NCI-H748 (cell line): Measurements from ENCODE around the gene PTGER4.
A peak's percentile ranks its signal among the peaks of the same experiment; 100 is the strongest.
"Not testable (repeated sequence)": the region's sequence is repeated elsewhere in the genome, so short reads cannot be mapped to it uniquely, and the experiment has no call there.

ENCODE experiments used
- DNase-seq: peaks from one replicate; lab custom pipeline; 2025; ENCODE audit not compliant: unreplicated experiment; lab: John Stamatoyannopoulos, UW

PTGER4 gene

GRCh38 chr5:40688996-40689395 is 9.3 kb downstream of the PTGER4 start:
- no peak for DNase-seq

- DNase-seq = no peak
Observed at GRCh38 chr5:40689438-40689837, 9.7 kb downstream of the PTGER4 start.

GRCh38 chr5:40690267-40690666 is 10.6 kb downstream of the PTGER4 start:
- no peak for DNase-seq

DNA sequence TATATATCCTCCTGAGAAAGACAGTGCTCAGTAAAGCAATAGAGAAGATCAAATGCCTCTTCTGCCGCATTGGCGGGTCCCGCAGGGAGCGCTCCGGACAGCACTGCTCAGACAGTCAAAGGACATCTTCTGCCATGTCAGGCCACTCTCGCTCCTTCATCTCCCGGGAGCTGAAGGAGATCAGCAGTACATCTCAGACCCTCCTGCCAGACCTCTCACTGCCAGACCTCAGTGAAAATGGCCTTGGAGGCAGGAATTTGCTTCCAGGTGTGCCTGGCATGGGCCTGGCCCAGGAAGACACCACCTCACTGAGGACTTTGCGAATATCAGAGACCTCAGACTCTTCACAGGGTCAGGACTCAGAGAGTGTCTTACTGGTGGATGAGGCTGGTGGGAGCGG is 12.2 kb downstream of the PTGER4 start:
- no peak for DNase-seq

GRCh38 chr5:40694433-40694832 is 14.7 kb downstream of the PTGER4 start:
- no peak for DNase-seq

DNA sequence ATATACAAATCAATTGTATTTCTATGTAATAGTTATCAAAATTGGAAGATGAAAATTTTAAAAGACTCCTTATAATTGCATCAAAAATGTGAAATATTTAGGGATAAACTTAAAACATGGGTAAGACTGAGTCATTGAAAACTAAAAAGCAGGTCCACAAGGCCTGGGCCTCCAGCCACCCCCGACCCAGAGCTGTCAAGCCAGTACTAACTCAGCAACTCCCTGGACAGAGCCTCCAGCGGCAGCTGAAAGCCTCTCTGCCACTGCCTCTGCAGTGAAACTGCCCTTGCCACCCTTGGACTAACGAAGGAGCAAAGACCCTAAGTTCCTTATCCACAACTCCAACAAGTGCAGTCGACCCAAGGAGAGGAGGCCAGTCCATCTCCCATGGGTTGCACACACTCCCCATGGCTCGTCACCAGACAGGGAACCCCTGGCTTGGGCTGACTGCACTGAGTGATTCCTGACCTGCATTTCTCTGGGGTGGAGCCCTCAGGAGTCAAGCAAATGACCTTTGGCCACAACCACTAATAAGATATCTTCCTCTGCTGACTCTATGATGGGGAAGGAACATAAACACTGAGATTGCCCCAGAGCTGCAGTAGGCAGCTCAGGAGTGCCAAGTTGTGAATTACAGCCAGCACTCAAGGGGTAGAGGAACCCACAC is 20.5 kb downstream of the PTGER4 start:
- DNase-seq = no peak

DNA sequence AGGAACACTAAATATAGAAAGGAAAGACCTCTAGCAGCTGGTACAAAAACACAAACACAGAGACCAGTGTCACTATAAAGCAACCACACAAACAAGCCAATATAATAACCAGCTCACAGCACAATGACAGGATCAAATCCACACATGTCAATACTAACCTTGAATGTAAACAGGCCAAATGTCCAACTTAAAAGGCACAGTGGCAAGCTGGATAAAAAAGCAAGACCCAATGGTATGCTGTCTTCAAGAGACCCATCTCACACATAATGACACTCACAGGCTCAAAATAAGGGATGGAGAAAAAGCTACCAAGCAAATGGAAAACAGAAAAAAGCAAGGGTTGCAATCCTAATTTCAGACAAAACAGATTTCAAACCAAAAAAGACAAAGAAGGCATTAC is 22.3 kb downstream of the PTGER4 start:
- not testable (repeated sequence) for DNase-seq

GRCh38 chr5:40705484-40705883 is 25.8 kb downstream of the PTGER4 start:
- not testable (repeated sequence) for DNase-seq

- DNase-seq = not testable (repeated sequence)
Observed at GRCh38 chr5:40710575-40710974, 30.9 kb downstream of the PTGER4 start.

DNA sequence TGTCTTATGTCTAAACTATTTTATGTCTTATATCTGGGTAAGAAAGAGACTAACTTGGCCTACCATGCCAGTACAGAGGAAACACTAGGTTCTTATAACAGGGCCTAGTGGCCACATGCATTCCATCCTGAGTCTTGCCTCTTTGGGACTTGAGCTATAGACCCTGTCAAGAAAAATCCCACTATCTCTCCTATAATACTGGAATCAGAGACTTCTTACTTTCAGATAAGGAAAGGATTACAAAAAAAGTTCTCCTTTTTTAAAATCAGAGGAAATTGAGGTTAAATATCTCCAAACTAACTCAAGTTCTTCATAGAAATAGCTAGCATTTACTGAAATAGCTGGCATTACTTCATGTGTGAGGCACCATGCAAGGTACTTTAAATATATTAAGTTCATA is 34.3 kb downstream of the PTGER4 start:
- no peak for DNase-seq

- DNase-seq = peak; percentile 32
Observed at GRCh38 chr5:40716000-40716399, 36.3 kb downstream of the PTGER4 start.

DNA sequence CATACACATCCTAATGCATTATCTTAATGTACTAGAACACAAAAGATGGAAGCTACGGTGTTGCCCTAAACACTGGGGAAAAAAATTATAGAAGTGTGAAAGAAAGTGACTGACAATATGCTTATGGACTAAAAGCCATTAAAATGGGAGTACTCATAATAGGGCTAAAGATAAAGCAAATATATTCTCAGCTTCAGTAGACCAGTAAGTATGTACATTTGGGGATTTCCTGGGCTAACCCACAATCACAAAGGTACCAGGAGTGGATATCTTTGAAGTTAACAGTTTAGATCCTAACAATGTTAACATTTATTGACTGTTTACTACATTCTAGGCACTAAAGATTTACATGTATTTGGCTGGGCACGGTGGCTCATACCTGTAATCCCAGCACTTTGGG is 36.9 kb downstream of the PTGER4 start:
- DNase-seq = no peak

GRCh38 chr5:40717281-40717680 is 37.6 kb downstream of the PTGER4 start:
- no peak for DNase-seq

DNA sequence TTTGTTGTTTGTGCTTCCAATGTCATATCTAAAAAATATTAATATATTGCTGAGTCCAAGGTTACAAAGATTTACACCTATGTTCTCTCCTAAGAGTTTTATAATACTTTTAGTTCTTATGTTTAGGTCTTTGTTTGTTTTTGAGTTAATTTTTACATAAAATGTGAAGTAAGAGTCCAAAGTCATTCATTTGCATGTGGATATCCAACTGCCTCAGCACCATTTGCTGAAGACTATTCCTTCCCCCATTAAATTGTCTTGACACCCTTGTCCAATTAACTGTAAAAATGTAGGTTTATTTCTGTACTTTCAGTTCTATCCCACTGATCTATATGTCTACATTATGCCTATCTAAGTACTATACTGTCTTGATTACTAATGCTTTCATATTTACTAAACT is 40.4 kb downstream of the PTGER4 start:
- DNase-seq = no peak

GRCh38 chr5:40722497-40722911 is 42.8 kb downstream of the PTGER4 start:
- DNase-seq = not testable (repeated sequence)

- DNase-seq = no peak
Observed at GRCh38 chr5:40733434-40733833, 53.7 kb downstream of the PTGER4 start.

GRCh38 chr5:40733879-40734563 is 54.3 kb downstream of the PTGER4 start:
- DNase-seq = no peak

- no peak for DNase-seq
Observed at GRCh38 chr5:40734986-40735385, 55.3 kb downstream of the PTGER4 start.

GRCh38 chr5:40735609-40736008 is 55.9 kb downstream of the PTGER4 start:
- no peak for DNase-seq

GRCh38 chr5:40736103-40736875 is 56.6 kb downstream of the PTGER4 start:
- DNase-seq = peak; percentile 70

GRCh38 chr5:40738502-40738901 is 58.8 kb downstream of the PTGER4 start:
- no peak for DNase-seq
